K562 (cell line): ENCODE measurements around the gene STX3. TPM values are rescaled to one million over a fixed set of nuclear protein-coding genes. Genes with fewer than 3 reads are reported as not detected.

Source experiments
- ELF2 ChIP-seq: fragments of 250-450 bp; sonication (Bioruptor Pico); IDR thresholded peaks from 2 replicates; pipeline ENCODE4 v1.5.0; 2021; ENCODE audit warnings: mild to moderate bottlenecking
- ETV6 ChIP-seq, 3 experiments: fragments of 150-350 bp in 1 of 3; sonication (generic) in 1 of 3; formaldehyde crosslinking in 1 of 3; IDR thresholded peaks; 2 replicates each; pipeline versions ENCODE4 v1.6.1 to v1.8.0; 2014 to 2022; ENCODE audit warnings: borderline replicate concordance in 2 of 3, low read depth in 2 of 3, antibody characterized with exemption in 1 of 3, low read length in 1 of 3, mild to moderate bottlenecking in 1 of 3, missing genetic modification reagents in 1 of 3
- FOXK2 ChIP-seq, 2 experiments: fragments of 450-650 bp; IDR thresholded peaks in 1 of 2; conservative IDR thresholded peaks in 1 of 2; 2 replicates each; pipeline ENCODE4 v1.6.1; 2016; ENCODE audit warnings: low read depth in 2 of 2, mild to moderate bottlenecking in 1 of 2
- HMG20B ChIP-seq: fragments of 250-450 bp; sonication (Bioruptor Pico); IDR thresholded peaks from 2 replicates; pipeline ENCODE4 v1.5.0; 2021; ENCODE audit warnings: mild to moderate bottlenecking
- JUN ChIP-seq, 2 experiments: sonication (generic) in 1 of 2; formaldehyde crosslinking in 1 of 2; IDR thresholded peaks; 2 replicates each; pipeline versions ENCODE4 v1.6.1 to v1.8.0; 2012 to 2022; ENCODE audit warnings: borderline replicate concordance in 2 of 2, mild to moderate bottlenecking in 2 of 2, improper control_type of control experiment in 1 of 2, low read depth in 1 of 2, low read length in 1 of 2, missing genetic modification reagents in 1 of 2
- KHSRP ChIP-seq: fragments of 450-650 bp; IDR thresholded peaks from 2 replicates; pipeline ENCODE4 v1.6.1; 2017
- MTF1 ChIP-seq: fragments of 250-450 bp; sonication (Bioruptor Pico); IDR thresholded peaks from 2 replicates; pipeline ENCODE4 v1.9.0; 2021; ENCODE audit warnings: moderate library complexity, mild to moderate bottlenecking, inconsistent platforms, borderline replicate concordance
- NFIC ChIP-seq: fragments of 450-650 bp; IDR thresholded peaks from 2 replicates; pipeline ENCODE4 v1.6.1; 2017; ENCODE audit warnings: mild to moderate bottlenecking, inconsistent platforms
- WHSC1 ChIP-seq: IDR thresholded peaks from one replicate; pipeline ENCODE4 v1.6.1; 2012; ENCODE audit warnings: low read length, control low read depth, inconsistent platforms
- ZNF133 ChIP-seq: fragments of 250-450 bp; sonication (Bioruptor Pico); IDR thresholded peaks from 2 replicates; pipeline ENCODE4 v1.4.0; 2020; ENCODE audit warnings: mild to moderate bottlenecking
- ZNF175 ChIP-seq: fragments of 200-800 bp; sonication (Bioruptor generic); IDR thresholded peaks from 2 replicates; pipeline ENCODE4 v1.6.1; 2016; ENCODE audit warnings: low read depth, mild to moderate bottlenecking, missing genetic modification characterization, missing compliant biosample characterization
- ZNF274 ChIP-seq: IDR thresholded peaks from 2 replicates; pipeline ENCODE4 v1.6.1; 2011; ENCODE audit warnings: low read depth, mild to moderate bottlenecking, low read length, moderate library complexity, borderline replicate concordance
- ZNF3 ChIP-seq: fragments of 250-450 bp; sonication (Bioruptor Pico); IDR thresholded peaks from 2 replicates; pipeline ENCODE4 v1.5.0; 2021; ENCODE audit warnings: mild to moderate bottlenecking, moderate library complexity
- ZNF347 ChIP-seq: fragments of 450-650 bp; formaldehyde crosslinking; IDR thresholded peaks from 2 replicates; pipeline ENCODE4 v1.4.0; 2020; ENCODE audit warnings: low read depth, mild to moderate bottlenecking, moderate library complexity
- polyA plus RNA-seq, 8 experiments: library from polyadenylated mRNA; depleted of rRNA in 4 of 8; stranded (reverse) in 5 of 8; unstranded in 3 of 8; fragments of >200 nt; fragmentation: Nextera tagmentation in 2 of 8; fragmentation: Illumina TruSeq in 1 of 8; extraction: Ambion mirVana in 2 of 8; extraction: Trizol in 1 of 8; gene quantifications; 2 replicates each; pipeline versions ENCODE4 v1.2.1 to v1.2.3, GENCODE V29; 2011 to 2014; ENCODE audit warnings: inconsistent platforms in 1 of 8, missing spikeins in 1 of 8
- total RNA-seq, 7 experiments: library from RNA; depleted of rRNA in 6 of 7; stranded (reverse); fragments of >200 nt in 6 of 7; fragmentation: Illumina TruSeq in 2 of 7; extraction: Trizol in 2 of 7; gene quantifications; 2 replicates each; pipeline versions ENCODE4 v1.2.1 to v1.2.3, GENCODE V29; 2011 to 2021; ENCODE audit warnings: low replicate concordance in 1 of 7
- TF ChIP-seq, protein P1 (sequence below), 2 experiments: fragments of 450-650 bp; conservative IDR thresholded peaks; 2 replicates each; pipeline ENCODE4 v1.6.1; 2017; ENCODE audit warnings: mild to moderate bottlenecking in 2 of 2, moderate library complexity in 2 of 2
- TF ChIP-seq, protein P2 (sequence below): fragments of 450-650 bp; IDR thresholded peaks from 2 replicates; pipeline ENCODE4 v1.7.1; 2018; ENCODE audit warnings: mild to moderate bottlenecking, low read depth; ENCODE audit not compliant: partially characterized antibody
- TF ChIP-seq, protein P3 (sequence below): fragments of 450-650 bp; IDR thresholded peaks from 2 replicates; pipeline ENCODE4 v1.6.1; 2016; ENCODE audit warnings: borderline replicate concordance
- TF ChIP-seq, protein P4 (sequence below): IDR thresholded peaks from 2 replicates; pipeline ENCODE4 v1.6.1; 2011; ENCODE audit not compliant: insufficient read length; ENCODE audit errors: extremely low read depth

The STX3 gene
- total and polyA plus RNA-seq, 9 of the 15 experiments (the other 6 are each of a cell fraction or from before 2014, with no cell fraction given) = 12.0 to 91.6 (median 48.7) TPM

DNA sequence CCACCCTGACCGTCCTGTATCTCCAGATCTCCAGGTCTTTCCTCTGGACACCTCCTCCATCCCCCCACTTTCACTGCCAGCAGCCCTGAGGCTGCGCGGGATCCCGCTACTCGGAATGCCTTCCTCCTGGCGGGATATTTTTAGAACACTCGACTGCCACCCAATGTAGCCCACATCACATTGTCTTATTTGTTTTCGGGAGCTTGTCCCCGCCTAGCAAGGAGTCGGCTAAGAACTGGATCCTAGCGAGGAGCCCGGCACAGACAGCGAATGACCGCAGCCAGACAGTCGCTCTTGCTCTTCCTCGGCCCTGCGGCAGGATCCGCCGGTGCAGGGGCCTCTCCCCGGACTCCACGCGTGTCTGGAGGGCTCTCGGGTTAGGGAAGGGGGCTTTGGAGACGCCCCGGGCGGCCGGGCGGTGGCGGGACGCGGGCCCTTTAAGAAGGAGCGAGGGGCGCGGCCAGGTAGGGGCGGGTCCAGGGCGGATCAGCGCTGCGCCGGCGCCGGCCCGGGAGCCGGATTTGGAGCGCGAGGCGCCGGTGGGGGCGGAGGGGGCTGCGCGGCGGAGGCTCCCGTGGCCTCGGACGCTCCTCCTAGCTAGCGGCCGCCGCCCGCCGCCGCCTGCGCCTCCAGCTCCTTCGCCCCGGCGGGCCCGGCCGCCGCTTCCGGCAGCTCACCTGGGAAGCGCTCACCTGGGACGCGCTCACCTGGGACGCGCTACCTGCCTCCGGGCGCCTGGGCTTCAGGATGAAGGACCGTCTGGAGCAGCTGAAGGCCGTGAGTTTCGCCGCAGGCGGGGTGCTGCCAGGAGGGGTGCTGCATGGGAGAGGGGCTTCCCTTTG is at the start of gene STX3 (continued):
- TF ChIP-seq ZNF3 (CRISPR knock-in tag) = no peak
- TF ChIP-seq JUN (IDR thresholded peaks at IDR 0.05; ENCODE audit: borderline replicate concordance, low read depth, low read length) = no peak
- no peak; the same call in 1 of the 2 replicates for TF ChIP-seq JUN (CRISPR knock-in tag; IDR thresholded peaks at IDR 0.05; ENCODE audit: borderline replicate concordance)
- TF ChIP-seq, protein P1, sequence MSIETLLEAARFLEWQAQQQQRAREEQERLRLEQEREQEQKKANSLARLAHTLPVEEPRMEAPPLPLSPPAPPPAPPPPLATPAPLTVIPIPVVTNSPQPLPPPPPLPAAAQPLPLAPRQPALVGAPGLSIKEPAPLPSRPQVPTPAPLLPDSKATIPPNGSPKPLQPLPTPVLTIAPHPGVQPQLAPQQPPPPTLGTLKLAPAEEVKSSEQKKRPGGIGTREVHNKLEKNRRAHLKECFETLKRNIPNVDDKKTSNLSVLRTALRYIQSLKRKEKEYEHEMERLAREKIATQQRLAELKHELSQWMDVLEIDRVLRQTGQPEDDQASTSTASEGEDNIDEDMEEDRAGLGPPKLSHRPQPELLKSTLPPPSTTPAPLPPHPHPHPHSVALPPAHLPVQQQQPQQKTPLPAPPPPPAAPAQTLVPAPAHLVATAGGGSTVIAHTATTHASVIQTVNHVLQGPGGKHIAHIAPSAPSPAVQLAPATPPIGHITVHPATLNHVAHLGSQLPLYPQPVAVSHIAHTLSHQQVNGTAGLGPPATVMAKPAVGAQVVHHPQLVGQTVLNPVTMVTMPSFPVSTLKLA (conservative IDR thresholded peaks at IDR 0.05) = no peak; a peak in 1 of 4 replicates
- TF ChIP-seq ZNF133 = no peak
- TF ChIP-seq, protein P2, sequence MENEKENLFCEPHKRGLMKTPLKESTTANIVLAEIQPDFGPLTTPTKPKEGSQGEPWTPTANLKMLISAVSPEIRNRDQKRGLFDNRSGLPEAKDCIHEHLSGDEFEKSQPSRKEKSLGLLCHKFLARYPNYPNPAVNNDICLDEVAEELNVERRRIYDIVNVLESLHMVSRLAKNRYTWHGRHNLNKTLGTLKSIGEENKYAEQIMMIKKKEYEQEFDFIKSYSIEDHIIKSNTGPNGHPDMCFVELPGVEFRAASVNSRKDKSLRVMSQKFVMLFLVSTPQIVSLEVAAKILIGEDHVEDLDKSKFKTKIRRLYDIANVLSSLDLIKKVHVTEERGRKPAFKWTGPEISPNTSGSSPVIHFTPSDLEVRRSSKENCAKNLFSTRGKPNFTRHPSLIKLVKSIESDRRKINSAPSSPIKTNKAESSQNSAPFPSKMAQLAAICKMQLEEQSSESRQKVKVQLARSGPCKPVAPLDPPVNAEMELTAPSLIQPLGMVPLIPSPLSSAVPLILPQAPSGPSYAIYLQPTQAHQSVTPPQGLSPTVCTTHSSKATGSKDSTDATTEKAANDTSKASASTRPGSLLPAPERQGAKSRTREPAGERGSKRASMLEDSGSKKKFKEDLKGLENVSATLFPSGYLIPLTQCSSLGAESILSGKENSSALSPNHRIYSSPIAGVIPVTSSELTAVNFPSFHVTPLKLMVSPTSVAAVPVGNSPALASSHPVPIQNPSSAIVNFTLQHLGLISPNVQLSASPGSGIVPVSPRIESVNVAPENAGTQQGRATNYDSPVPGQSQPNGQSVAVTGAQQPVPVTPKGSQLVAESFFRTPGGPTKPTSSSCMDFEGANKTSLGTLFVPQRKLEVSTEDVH = no peak
- TF ChIP-seq ZNF274 = no peak
- TF ChIP-seq, protein P3, sequence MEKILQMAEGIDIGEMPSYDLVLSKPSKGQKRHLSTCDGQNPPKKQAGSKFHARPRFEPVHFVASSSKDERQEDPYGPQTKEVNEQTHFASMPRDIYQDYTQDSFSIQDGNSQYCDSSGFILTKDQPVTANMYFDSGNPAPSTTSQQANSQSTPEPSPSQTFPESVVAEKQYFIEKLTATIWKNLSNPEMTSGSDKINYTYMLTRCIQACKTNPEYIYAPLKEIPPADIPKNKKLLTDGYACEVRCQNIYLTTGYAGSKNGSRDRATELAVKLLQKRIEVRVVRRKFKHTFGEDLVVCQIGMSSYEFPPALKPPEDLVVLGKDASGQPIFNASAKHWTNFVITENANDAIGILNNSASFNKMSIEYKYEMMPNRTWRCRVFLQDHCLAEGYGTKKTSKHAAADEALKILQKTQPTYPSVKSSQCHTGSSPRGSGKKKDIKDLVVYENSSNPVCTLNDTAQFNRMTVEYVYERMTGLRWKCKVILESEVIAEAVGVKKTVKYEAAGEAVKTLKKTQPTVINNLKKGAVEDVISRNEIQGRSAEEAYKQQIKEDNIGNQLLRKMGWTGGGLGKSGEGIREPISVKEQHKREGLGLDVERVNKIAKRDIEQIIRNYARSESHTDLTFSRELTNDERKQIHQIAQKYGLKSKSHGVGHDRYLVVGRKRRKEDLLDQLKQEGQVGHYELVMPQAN = no peak
- TF ChIP-seq, protein P4, sequence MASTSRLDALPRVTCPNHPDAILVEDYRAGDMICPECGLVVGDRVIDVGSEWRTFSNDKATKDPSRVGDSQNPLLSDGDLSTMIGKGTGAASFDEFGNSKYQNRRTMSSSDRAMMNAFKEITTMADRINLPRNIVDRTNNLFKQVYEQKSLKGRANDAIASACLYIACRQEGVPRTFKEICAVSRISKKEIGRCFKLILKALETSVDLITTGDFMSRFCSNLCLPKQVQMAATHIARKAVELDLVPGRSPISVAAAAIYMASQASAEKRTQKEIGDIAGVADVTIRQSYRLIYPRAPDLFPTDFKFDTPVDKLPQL = no peak
- TF ChIP-seq KHSRP = no peak
- TF ChIP-seq ZNF175 (CRISPR knock-in tag) = no peak
- no peak for TF ChIP-seq MTF1
- TF ChIP-seq NFIC = no peak
- TF ChIP-seq ETV6 (IDR thresholded peaks at IDR 0.05; ENCODE audit: borderline replicate concordance in 1 of 2, low read depth in 2 of 2, low read length in 1 of 2) = no peak
- no peak for TF ChIP-seq ETV6 (CRISPR knock-in tag; IDR thresholded peaks at IDR 0.05; ENCODE audit: borderline replicate concordance)
- TF ChIP-seq ELF2 (CRISPR knock-in tag) = no peak
- TF ChIP-seq HMG20B = no peak
- TF ChIP-seq ZNF347 (CRISPR knock-in tag) = no peak
- TF ChIP-seq FOXK2 (conservative IDR thresholded peaks at IDR 0.05 in 1 of 2, IDR thresholded peaks at IDR 0.05 in 1 of 2; ENCODE audit: low read depth in 2 of 2) = no peak
- no peak for TF ChIP-seq WHSC1
